Left lung (tissue), 10 donors: ENCODE measurements around the gene TM4SF20. TPM values are rescaled to one million over a fixed set of nuclear protein-coding genes. Genes with fewer than 3 reads are reported as not detected.

Source experiments
- ATAC-seq: fragments of 200-7000 bp; cut with Tn5 transposase; one replicate; pipeline ENCODE4 v1.9.1; 2020; ENCODE audit warnings: moderate library complexity
- DNase-seq, 4 donors: peaks; one replicate each; pipeline ENCODE4 v3.0.0-alpha.2; 2013 to 2020
- H3K27ac ChIP-seq, 2 donors: fragments of 200-600 bp; sonication (generic) in 1 of 2; one replicate each; pipeline versions ENCODE4 v1.5.0 to v1.8.0; 2020 to 2021
- H3K27me3 ChIP-seq, 2 donors: fragments of 200-600 bp; sonication (generic) in 1 of 2; one replicate each; pipeline versions ENCODE4 v1.5.0 to v1.8.0; 2020 to 2021
- H3K36me3 ChIP-seq, 2 donors: fragments of 200-600 bp; sonication (generic) in 1 of 2; one replicate each; pipeline versions ENCODE4 v1.5.0 to v1.8.0; 2020 to 2021
- H3K4me1 ChIP-seq, 2 donors: fragments of 200-600 bp; one replicate each; pipeline ENCODE4 v1.8.0; 2021
- H3K4me3 ChIP-seq, 2 donors: fragments of 200-600 bp; sonication (generic) in 1 of 2; one replicate each; pipeline versions ENCODE4 v1.5.0 to v1.8.0; 2020 to 2021; ENCODE audit warnings: mild to moderate bottlenecking in 1 of 2
- H3K9me3 ChIP-seq, 2 donors: fragments of 200-600 bp; sonication (generic) in 1 of 2; one replicate each; pipeline versions ENCODE4 v1.5.0 to v1.8.0; 2020 to 2021
- intact Hi-C, 2 donors: fragments of 100-400 bp; cut with DNase I; formaldehyde crosslinking; loops; one replicate each; pipeline versions ENCODE4 v1.11.2 to v1.14.2; 2022
- polyA plus RNA-seq, 6 donors: library from polyadenylated mRNA; unstranded; fragments of 120-200 nt; gene quantifications; one replicate each; pipeline ENCODE4 v1.2.1, GENCODE V29; 2013; ENCODE audit not compliant: insufficient read length in 6 of 6
- total RNA-seq, 2 donors: library from RNA; stranded (reverse); fragmentation: NEBNext Ultra II Directional; extraction: Animal tissue kit (Norgen Biotek cat#: 25700); gene quantifications; one replicate each; pipeline ENCODE4 v1.2.1, GENCODE V29; 2021
- TF ChIP-seq, protein P1 (sequence below), 2 donors: fragments of 200-600 bp; sonication (generic) in 1 of 2; IDR thresholded peaks; one replicate each; pipeline versions ENCODE4 v1.5.0 to v1.8.0; 2021; ENCODE audit warnings: antibody characterized with exemption in 2 of 2
- donor health status: DM: no; HTN: yes; CAD: no.
- donor health status: DM: no; HTN: no; CAD: no.

Gene TM4SF20
- total and polyA plus RNA-seq, 8 donors, result 0.06 to 0.14 (median 0.08) TPM; not detected in 3

DNA sequence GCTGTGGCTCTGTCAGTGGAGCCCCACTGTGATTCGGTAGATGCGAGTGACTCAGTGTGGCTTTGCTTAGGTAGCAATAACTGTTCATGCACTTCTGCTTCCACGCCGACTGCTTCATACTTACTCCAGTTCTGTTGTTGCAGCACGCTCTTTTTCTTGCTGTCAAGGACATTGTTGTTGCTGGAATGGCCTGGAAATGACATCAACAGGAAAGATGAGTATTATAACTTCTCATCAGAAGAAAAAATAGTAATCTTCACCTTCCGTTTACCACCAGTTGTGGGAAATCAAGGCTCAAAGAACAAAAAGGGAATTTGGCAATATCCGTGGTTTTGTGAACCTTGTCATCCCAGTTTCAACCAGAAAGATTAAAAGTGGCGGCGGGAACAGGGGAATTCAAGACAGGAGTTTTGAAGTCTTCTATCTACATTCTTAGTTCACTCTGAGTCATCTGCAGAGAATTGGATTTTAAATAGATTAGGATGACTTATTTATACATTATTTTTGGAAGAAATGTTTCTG, 8.3 kb downstream of the TM4SF20 start:
- Histone ChIP-seq H3K4me1 (peaks cover 0 to 50% of the 10 kb centered on the region in 2 donors), H3K27me3 (no peaks in the 10 kb centered on the region), H3K4me3 (no peak overlapping the region), H3K27ac (peak overlapping the region in 1 of 2 donors; percentile 89), H3K9me3 (no peaks in the 10 kb centered on the region), H3K36me3 (no peaks in the 10 kb centered on the region)
- DNase-seq (peak in 1 of 4 donors; percentile 62), ATAC-seq (peak; percentile 77)
- intact Hi-C loops, result no loop called here
- TF ChIP-seq, protein P1, sequence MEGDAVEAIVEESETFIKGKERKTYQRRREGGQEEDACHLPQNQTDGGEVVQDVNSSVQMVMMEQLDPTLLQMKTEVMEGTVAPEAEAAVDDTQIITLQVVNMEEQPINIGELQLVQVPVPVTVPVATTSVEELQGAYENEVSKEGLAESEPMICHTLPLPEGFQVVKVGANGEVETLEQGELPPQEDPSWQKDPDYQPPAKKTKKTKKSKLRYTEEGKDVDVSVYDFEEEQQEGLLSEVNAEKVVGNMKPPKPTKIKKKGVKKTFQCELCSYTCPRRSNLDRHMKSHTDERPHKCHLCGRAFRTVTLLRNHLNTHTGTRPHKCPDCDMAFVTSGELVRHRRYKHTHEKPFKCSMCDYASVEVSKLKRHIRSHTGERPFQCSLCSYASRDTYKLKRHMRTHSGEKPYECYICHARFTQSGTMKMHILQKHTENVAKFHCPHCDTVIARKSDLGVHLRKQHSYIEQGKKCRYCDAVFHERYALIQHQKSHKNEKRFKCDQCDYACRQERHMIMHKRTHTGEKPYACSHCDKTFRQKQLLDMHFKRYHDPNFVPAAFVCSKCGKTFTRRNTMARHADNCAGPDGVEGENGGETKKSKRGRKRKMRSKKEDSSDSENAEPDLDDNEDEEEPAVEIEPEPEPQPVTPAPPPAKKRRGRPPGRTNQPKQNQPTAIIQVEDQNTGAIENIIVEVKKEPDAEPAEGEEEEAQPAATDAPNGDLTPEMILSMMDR (IDR thresholded peaks at IDR 0.05), result no peak

DNA sequence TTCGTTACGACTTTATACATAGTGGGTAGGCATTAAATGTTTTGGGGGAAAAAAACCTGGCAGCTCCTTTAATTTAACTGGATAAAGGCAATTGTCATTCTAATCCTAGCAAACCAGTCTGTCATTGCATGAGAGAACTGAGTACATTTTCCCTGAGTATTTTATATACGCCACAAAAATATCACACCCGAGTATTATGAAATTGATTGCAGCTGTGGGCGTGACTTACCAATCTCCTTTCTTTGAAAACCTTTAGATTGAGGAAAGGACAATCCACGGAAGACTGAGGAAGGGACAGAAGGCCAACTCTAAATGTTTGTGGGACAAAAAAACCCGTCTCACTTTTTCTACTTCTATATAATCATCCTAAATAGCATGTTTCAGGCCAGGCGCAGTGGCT, 9.0 kb downstream of the TM4SF20 start:
- H3K9me3 ChIP-seq, result no peaks in the 10 kb centered on the region
- intact Hi-C loops, result no loop called here
- no peak overlapping the region for H3K4me3 ChIP-seq
- peaks cover 0 to 52% of the 10 kb centered on the region in 2 donors for H3K4me1 ChIP-seq
- TF ChIP-seq, protein P1 (IDR thresholded peaks at IDR 0.05), result no peak
- DNase-seq, result no peak
- H3K27ac ChIP-seq, result peak overlapping the region in 1 of 2 donors; percentile 89
- H3K27me3 ChIP-seq, result no peaks in the 10 kb centered on the region
- ATAC-seq, result no peak
- no peaks in the 10 kb centered on the region for H3K36me3 ChIP-seq

DNA sequence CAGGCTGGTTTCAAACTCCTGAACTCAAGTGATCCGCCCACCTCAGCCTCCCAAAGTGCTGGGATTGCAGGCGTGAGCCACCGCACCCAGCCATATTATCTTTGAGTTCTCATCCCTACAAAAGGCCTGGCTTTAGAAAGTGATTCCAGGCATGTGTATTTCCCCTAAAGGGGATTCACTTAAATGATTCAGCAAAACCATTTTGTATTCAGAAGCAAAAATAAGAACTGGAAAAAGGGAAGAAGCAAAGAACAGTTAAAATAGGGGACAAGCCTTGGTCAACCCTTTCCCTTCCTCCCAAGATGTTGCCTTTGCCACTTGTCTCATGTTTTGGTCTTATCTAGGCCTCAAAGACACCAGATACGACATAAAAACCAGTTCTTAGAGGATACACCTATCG, 10.5 kb downstream of the TM4SF20 start:
- no peaks in the 10 kb centered on the region for H3K27me3 ChIP-seq
- H3K9me3 ChIP-seq, result no peaks in the 10 kb centered on the region
- intact Hi-C loops, result no loop called here
- H3K36me3 ChIP-seq, result no peaks in the 10 kb centered on the region
- DNase-seq, result no peak
- H3K27ac ChIP-seq, result peak overlapping the region in 1 of 2 donors; percentile 89
- H3K4me3 ChIP-seq, result no peak overlapping the region
- no peak for ATAC-seq
- TF ChIP-seq, protein P1 (IDR thresholded peaks at IDR 0.05), result no peak
- H3K4me1 ChIP-seq, result peaks cover 0 to 52% of the 10 kb centered on the region in 2 donors

DNA sequence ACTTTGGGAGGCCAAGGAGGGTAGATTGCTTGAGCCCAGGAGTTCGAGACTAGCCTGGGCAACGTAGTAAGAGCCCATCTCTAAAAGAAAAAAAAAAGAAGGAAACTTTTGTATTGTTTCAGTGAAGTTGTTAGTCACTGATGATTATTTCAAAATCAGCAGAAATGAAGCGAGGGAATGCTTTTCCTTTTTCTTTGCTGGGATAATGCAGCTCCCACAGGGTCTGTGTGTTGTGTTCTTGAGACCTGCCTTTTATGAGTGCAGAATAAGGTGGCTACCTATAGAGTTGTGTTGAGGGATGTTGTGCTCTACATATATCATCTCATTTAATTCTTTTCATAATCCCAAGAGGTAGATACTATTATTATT, 11.7 kb downstream of the TM4SF20 start:
- intact Hi-C loops, result no loop called here
- ATAC-seq (no peak), DNase-seq (no peak)
- TF ChIP-seq, protein P1 (IDR thresholded peaks at IDR 0.05), result no peak
- peak overlapping the region in 1 of 2 donors; percentile 70 for H3K27ac ChIP-seq
- H3K4me3 ChIP-seq, result no peak overlapping the region
- peaks cover 0 to 52% of the 10 kb centered on the region in 2 donors for H3K4me1 ChIP-seq
- no peaks in the 10 kb centered on the region for H3K27me3 ChIP-seq
- no peaks in the 10 kb centered on the region for H3K36me3 ChIP-seq
- H3K9me3 ChIP-seq, result no peaks in the 10 kb centered on the region

DNA sequence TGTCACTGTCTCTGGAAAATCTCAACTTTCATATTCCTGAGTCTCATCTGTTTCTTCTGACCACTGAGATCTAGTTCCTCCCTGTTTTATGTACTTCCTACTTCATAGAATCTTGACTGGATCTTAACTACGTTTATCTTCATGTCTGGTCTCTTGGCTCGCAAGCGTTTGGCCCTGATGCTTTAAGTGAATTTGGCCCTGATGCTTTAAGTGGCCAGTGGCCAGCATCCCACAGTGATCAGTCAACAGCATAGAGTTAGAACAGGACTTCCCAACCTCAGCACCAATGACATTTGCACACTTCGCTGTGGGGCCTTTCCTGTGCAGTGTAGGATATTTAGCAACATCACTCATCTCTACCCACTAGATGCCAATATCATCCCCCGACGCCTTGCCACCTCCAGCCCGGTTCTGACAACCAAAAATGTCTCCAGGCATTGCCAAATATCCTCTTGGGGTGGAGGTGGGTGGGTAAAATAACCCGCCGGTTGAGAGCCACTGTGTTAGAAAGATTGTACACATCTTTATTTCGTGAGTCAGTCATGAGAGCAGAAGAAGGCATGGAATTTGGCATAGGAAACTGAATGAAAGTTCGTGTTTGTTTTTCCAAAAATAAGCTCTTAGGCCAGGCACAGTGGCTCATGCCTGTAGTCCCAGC, 12.2 kb downstream of the TM4SF20 start:
- Histone ChIP-seq H3K36me3 (no peaks in the 10 kb centered on the region), H3K27ac (peak overlapping the region; percentile 61 to 70), H3K27me3 (no peaks in the 10 kb centered on the region), H3K4me1 (peaks cover 0 to 52% of the 10 kb centered on the region in 2 donors), H3K9me3 (no peaks in the 10 kb centered on the region), H3K4me3 (no peak overlapping the region)
- DNase-seq, result no peak
- intact Hi-C loops, result no loop called here
- ATAC-seq, result peak; percentile 62
- TF ChIP-seq, protein P1 (IDR thresholded peaks at IDR 0.05), result no peak
